Endometrial microvascular endothelial cells (primary cell): Measurements from ENCODE around the gene GMEB1. TPM values are rescaled to one million over a fixed set of nuclear protein-coding genes. Genes with fewer than 3 reads are reported as not detected.
"Not testable (repeated sequence)": the region's sequence is repeated elsewhere in the genome, so short reads cannot be mapped to it uniquely, and the experiment has no call there.

Experiments used
- in situ Hi-C: cut with HindIII; loops from 2 replicates; pipeline ENCODE4 v1.10.0; 2017; ENCODE audit warnings: low sequenced_read_pairs, low pct_unique_long_range_greater_than_20kb; ENCODE audit errors: inconsistent ontology term
- total RNA-seq: library from RNA; depleted of rRNA; stranded (reverse); fragments of >200 nt; gene quantifications from one replicate; pipeline ENCODE4 v1.2.3, GENCODE V29; 2015; ENCODE audit errors: inconsistent ontology term

GMEB1 gene
- total RNA-seq, 1 donor from 2014 or later: 8.0 TPM

DNA sequence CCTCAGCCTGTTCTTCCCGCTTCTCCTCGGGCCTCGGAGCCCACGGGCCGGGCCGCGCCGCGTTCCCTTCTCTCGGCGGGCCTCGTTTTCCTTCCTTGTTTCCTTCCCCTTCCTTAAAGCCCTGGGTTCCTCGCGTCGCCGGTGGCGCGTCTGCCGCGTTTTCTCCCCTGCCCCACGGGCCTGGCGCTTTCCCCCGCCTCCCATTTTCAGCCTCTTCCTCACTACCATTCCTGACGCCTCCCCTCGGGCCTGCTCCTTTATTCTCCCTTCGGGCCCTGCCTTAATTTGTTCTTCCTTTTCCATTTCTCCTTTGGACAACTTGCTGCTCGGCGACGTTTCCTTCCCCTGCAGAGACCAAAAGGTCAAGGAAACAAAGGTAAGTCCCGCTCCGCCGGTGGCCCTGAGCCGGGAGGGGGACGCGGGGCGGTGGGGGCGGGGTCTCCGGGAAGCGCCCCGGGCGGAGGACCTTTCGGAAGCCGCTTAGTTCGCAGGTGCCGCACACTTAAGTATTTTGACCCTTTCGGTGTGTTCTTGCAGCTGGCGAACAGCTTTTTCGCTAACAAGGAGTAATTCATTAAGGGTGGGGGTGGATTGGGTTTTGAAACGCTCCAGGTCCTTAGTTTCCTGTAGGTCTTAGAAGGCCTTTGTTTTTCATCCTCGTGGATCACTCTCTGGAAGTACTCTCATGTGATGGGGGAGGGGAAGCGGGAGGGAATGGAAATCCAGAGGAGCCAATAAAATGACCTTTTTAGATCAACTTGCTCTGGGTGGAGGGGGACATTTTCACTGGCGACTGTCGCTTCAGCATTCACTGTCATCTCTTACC, 68.9 kb downstream of the GMEB1 start:
- in situ Hi-C loops: no loop called here

DNA sequence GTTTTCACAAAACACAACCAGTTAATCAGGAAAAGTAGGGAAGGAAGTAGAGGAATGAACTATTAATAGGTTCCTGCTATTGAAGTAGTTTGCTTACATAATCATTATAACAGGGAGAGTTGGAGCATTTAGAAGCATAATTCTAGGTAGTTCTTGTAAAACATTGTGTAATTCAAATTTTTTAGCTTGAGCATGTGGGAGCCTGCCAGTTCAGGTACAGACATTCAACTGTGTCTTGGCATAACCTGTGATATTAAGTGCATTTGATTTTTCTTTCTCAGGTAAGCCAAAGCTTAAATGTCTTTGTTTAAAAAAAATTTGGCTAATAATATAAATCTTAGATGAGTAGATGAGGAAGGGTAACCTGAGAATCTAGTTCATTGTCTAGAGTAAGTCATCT, 71.5 kb downstream of the GMEB1 start:
- in situ Hi-C loops: loop anchor here (10.0 kb wide), 1 partner anchor 55 kb away; no protein-coding TSS in a partner anchor

DNA sequence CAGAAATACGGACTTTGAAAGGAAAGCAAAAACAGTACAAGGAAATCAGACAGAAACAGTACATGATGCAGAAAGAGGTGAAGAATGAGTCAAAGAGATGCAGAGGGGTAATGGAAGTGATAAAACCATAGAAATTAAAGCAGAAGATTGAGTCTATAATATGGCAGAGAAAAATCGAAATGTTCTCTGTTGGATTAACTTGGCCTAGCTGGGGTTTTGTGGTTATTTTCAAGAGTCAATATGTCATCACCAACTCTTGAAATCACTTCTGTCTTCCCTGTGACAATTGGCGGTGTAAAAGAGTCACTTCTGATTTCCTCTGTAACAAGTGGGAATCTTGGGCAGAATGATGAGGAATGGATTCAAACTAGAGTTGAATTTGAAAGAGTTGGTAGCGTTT, 75.6 kb downstream of the GMEB1 start:
- in situ Hi-C loops: loop anchor here (10.0 kb wide), 1 partner anchor 51 kb away; no protein-coding TSS in a partner anchor

DNA sequence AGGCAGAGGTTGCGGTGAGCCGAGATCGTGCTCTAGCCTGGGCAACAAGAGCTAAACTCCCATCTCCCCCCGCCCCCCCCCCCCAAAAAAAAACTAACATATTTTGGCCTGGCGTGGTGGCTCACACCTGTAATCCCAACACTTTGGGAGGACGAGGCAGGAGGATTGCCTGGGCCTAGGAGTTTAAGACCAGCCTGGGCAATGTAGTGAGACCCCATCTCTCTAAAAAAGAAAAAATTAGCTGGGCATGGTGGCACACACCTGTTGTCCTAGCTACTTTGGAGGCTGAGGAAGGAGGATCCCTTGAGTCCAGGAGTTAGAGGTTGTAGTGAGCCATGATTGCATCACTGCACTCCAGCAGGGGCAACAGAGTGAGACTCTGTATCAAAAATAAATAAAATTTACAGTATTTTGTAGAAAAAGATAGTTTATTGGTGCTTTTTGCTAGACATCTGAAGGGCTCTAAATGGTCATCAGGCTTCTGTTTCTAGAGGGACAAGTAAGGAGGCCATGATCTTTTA, 77.1 kb downstream of the GMEB1 start:
- in situ Hi-C loops: loop anchor here (10.0 kb wide), 1 partner anchor 49 kb away; no protein-coding TSS in a partner anchor

DNA sequence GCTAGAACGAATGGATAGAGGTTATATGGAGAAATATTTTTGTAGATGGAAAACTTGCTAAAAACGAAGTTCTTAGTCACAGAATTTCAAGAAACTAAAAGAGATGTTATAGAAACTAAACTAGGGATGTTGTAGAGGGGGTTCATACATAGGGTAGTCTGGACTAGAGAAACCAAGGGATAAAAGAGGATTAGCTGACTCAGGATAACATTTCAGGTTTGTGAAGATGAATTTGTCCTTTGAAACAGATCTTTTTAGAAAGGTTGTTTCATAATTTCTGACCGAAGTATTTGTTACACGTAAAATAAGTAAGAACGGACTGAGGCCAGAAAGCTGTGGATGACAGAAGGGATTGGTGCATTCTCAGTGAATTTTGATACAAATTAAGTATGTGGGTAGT, 81.7 kb downstream of the GMEB1 start:
- in situ Hi-C loops: no loop called here

DNA sequence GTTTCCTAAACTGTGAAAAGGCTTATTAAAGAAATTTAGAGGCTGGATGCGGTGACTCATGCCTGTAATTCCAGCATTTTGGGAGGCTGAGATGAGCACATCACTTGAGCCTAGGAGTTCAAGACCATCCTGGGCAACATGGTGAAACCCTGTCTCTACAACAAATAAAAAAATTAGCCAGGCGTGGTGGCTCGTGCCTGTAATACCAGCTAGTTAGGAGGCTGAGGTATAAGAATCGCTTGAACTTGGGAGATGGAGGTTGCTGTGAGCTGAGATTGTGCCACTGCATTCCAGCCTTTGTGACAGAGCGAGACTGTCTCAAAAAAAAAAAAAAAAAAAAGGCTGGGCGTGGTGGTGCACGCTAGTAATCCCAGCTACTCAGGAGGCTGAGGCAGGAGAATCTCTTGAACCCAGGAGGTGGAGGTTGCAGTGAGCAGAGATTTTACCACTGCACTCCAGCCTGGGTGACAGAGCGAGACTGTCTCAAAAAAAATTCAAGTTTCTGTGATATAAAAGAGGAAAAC, 82.2 kb downstream of the GMEB1 start:
- in situ Hi-C loops: not testable (repeated sequence)

DNA sequence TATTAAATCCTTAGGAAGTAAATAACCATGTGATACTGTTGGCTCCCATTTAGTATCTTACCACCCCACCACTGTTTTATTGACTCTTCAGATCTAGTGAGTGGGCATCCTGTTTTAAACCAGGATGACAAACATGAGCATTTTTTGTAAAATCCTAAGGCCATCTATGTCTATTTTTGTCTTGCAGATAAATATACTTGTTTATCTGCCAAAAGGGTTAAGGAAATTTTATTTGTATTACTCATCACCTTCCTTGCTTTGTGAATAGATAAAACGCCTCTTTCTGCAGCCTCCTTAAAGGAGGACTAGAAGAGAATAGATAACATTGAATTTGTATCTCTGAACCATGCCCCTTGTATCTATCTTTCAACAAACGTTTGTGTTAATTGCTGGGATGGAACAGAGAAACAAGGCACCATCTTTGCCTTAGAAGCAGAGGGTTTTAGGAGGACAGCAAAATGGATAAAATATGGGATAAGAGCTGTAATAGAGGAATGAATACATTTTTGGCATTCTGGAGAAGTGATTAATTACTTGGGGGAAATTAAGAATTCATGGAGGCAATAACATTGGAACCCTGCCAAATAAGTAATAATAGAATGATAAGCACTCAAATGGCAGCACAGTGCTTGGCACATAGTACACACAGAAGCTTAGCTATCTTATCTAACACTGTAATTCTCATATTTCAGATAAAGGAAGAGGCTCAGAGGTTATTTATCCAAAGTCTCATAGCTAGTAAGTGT, 82.9 kb downstream of the GMEB1 start:
- in situ Hi-C loops: no loop called here

DNA sequence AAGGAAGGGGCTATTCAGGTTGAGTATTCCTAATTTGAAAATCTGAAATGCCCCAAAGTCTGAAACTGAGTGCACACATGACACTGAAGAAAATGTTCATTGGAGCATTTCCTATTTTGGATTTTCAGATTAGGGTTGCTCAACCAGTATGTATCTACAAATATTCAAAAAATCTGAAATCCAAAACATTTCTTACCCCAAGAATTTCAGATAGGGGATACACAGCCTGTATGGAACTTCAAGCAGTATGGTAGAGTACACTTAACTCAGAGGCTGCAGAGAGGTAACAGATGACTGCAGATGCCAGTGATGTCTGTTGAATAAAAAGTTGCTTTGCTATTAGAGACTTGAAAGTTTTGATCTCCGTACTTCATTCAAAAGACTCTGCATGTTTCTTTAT, 87.1 kb downstream of the GMEB1 start:
- in situ Hi-C loops: no loop called here

DNA sequence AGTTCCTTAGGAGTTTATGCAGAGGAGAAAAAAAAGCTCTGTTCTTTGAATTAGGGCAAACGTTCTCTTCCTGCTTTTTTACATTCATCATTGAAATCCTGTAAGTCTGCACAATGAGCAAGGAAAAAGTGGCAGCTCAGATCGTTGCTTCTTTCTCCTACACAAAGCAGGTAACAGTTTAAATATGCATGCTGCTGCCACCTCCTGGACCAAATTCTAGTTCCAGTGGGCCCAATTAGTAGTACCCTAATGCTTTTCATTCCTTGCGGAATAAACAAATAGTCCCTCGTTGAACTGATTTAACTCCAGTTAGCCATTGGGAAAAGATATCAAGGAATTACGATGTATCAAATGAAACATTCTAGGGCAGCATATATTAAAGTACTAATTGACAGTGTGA, 88.3 kb downstream of the GMEB1 start:
- in situ Hi-C loops: no loop called here

DNA sequence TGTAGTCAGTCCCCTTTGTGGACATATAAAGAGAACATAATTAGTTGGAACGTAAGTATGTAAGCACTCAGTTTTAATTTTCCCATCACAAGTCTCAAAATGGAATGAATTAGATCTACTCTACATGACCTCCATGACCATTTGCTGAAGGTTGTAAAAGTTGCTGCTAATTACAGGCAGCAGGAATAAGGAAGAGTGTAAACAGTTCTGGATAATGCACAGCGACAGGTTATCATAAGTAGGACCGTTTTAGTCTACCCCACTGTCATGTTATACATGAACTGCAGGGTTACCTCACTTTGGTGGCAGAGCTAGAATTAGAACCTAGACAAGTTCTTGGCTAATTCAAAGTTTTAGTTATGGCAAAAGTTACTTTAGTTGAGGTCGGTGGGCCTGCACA, 89.8 kb downstream of the GMEB1 start:
- in situ Hi-C loops: no loop called here

DNA sequence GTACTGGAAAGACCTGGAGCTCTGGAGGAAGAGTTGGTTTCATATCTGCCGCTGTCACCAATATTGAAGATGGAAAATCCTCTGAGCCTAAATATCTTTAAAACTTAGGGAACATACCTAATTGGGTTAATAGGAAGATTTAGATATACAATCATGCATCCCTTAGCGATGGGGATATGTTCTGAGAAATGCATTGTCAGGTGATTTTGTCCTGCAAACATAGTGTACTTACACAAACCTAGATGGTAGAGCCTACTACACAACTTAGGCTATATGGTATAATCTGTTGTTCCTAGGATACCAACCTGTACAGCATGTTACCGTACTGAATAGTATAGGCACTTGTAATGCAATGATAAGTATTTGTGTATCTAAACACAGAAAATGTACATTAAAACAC, 90.7 kb downstream of the GMEB1 start:
- in situ Hi-C loops: no loop called here

DNA sequence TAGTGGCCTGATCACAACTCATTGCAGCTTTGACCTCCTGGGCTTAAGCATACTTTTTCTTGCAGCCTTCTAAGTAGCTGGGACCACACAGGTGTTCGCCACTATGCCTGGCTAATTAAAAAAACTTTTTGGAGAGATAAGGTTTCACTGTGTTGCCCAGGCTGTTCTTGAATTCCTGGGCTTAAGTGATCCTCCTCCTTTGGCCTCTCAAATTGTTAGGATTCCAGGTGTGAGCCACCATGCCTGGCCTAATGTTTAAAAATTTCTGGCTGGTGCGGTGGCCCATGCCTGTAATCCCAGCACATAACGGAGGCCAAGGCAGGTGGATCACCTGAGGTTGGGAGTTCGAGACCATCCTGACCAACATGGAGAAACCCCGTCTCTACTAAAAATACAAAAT, 92.6 kb downstream of the GMEB1 start:
- in situ Hi-C loops: no loop called here

DNA sequence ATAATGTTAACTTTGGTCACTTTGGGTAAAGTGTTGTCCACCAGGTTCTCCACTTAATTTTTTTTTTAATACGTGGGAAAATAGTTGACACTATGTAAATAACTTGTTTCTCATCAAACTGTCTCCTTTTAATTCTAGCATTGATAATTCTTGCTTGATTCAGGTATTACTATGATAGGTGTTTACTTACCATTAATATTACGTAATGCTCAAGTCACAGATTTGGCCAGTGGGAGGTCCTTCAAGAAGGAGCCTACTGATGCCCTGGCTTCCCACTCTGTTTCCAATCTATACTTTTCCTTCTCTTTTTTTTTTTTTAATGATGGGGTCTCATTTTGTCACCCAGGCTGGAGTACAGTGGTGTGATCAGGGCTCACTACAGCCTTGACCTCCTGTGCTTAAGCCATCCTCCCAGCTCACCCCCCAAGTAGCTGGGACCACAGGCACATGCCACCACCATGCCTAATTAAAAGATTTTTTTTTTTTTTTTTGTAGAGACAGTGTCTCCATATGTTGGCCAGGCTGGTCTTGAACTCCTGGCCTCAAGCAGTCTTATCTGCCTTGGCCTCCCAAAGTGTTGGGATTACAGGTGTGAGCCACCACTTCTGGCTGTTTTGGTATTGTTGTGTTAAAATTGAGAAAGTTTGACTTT, 98.1 kb downstream of the GMEB1 start:
- in situ Hi-C loops: no loop called here

Other genes with a start within 250 kb of the GMEB1 start
- gene RCC1, start 162.7 kb upstream of the GMEB1 start, total RNA-seq: 87.9 TPM
- 40.3 TPM for gene TRNAU1AP, start 115.7 kb upstream of the GMEB1 start, total RNA-seq
- gene RAB42, start 76.5 kb upstream of the GMEB1 start, total RNA-seq: 3.1 TPM
- 27.8 TPM for gene TAF12, start 25.7 kb upstream of the GMEB1 start, total RNA-seq
- not detected for gene RNU11, start 20.2 kb upstream of the GMEB1 start, total RNA-seq
- 66.2 TPM for gene YTHDF2, start 68.2 kb downstream of the GMEB1 start, total RNA-seq
- gene OPRD1, start 143.4 kb downstream of the GMEB1 start, total RNA-seq: not detected
- 17.2 TPM for gene EPB41, start 245.8 kb downstream of the GMEB1 start, total RNA-seq